Measurements from ENCODE around the gene CLDN20.
"Not testable (repeated sequence)": the region's sequence is repeated elsewhere in the genome, so short reads cannot be mapped to it uniquely, and the experiment has no call there.

The CLDN20 gene

GRCh38 chr6:155263373-155264063 lies at the start of gene CLDN20:
TSS of gene CLDN20 (plus strand) at chr6:155264013. CDS start at chr6:155275720, 11,707 bp downstream.
- no peak for DNase-seq

GRCh38 chr6:155215906-155216305 lies 47.9 kb upstream of the CLDN20 start:
- DNase-seq, result no peak

- peak in 23 of 58 donors; percentile 10 to 70 (median 34) for DNase-seq
Observed at GRCh38 chr6:155216312-155217046, 47.3 kb upstream of the CLDN20 start.

DNA sequence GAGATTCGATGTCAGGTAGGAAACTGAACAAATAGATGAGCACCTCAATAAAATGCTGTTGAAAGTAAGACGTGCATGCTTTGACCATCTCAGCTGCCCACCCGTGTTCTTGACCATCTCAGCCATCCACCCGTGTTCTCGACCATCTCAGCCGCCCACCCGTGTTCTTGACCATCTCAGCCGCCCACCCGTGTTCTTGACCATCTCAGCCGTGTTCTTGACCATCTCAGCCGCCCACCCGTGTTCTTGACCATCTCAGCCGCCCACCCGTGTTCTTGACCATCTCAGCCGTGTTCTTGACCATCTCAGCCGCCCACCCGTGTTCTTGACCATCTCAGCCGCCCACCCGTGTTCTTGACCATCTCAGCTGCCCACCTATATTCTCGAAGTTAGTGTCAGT lies 45.1 kb upstream of the CLDN20 start:
- not testable (repeated sequence) for DNase-seq

GRCh38 chr6:155219299-155219698 lies 44.5 kb upstream of the CLDN20 start:
- DNase-seq, result peak in 9 of 58 donors; percentile 10 to 47 (median 21)

GRCh38 chr6:155219858-155220301 lies 43.9 kb upstream of the CLDN20 start:
- DNase-seq, result peak in 49 of 58 donors; percentile 12 to 90 (median 45)

- DNase-seq, result no peak
Observed at GRCh38 chr6:155221086-155221485, 42.7 kb upstream of the CLDN20 start.

DNA sequence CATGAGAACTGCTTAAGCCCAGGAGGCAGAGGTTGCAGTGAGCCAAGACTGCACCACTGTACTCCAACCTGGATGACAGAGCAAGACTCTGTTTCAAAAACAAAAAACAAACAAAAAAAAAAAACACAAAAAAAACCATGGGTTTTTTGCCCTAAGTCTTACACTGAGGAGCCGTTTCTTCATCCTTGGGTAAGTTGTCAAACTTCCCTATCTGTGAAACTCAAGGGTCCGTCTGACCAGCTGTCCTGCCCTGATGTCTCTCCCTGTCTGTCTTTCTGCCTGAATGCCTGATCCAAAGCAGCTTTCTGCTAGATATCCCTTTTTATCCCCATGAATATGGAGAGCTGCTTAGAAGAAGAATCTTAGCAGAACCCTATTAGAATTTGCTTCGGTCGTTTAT lies 41.3 kb upstream of the CLDN20 start:
- no peak for DNase-seq

- DNase-seq, result peak in 1 of 58 donors; percentile 16
Observed at GRCh38 chr6:155223646-155224451, 40.0 kb upstream of the CLDN20 start.

GRCh38 chr6:155224618-155225017 lies 39.2 kb upstream of the CLDN20 start:
- no peak for DNase-seq

DNA sequence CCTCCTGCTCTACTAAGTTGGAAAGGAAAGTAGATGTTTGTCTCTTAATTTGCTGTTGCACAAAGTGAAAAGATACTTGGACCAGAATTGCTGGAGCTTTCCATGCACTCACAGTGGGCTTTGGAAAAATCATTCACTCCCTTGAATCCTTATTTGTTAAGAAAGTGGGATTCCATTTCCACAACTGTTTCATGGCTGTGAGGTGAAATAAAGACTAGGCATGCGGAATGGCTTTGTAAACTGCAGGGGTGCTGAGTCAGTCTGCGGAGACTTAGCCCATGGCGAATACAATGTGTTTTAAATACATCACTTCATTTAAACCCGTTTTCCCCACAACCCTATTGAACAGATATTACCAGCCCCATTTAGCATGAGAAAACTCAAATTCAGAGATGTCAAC lies 36.8 kb upstream of the CLDN20 start:
- DNase-seq, result no peak

GRCh38 chr6:155228546-155229166 lies 35.2 kb upstream of the CLDN20 start:
- DNase-seq, result peak in 11 of 58 donors; percentile 6 to 51 (median 23)

- not testable (repeated sequence) for DNase-seq
Observed at GRCh38 chr6:155230975-155231374, 32.8 kb upstream of the CLDN20 start.

DNA sequence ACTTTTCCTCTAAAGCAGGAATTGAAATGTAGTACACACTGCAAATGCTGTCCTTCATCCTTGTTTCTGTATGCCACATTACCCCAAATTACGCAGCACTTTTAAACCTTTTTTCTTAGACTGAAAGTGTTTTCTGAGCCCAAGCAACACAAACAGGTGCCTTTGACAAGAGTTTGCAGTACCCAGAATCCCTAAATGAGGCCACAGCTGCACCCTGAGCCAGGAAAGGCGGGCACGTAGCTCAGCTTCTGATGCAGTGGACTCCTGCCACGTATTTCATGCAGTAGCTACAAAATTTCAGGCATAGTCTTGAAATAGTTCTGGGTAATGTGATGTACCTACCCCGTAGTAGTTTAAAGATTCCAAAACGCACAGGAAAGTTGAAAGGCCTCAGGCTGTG lies 31.0 kb upstream of the CLDN20 start:
- DNase-seq, result no peak

- DNase-seq, result no peak
Observed at GRCh38 chr6:155234167-155234566, 29.6 kb upstream of the CLDN20 start.

DNA sequence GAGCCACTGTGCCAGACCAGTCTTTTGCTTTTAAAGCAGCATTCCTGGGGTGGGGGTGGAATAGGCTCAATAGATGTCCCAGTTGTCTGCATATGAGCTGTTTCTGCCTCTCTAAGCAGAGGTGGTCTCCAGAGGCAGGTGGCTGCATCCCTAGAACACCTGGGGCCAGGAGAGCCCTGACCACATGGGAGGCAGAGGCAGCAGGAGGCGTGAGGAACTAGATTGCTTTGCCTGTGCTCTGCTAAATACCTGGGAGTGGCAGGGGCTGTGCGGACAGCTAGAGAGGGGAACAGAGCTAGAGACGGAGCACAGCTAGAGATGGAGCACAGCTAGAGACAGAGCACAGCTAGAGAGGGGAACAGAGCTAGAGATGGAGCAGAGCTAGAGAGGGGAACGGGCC lies 29.1 kb upstream of the CLDN20 start:
- no peak for DNase-seq

GRCh38 chr6:155235087-155235486 lies 28.7 kb upstream of the CLDN20 start:
- DNase-seq, result peak in 1 of 58 donors; percentile 25

- DNase-seq, result no peak
Observed at GRCh38 chr6:155237613-155238012, 26.2 kb upstream of the CLDN20 start.

- no peak for DNase-seq
Observed at GRCh38 chr6:155240905-155241600, 22.8 kb upstream of the CLDN20 start.

- DNase-seq, result no peak
Observed at GRCh38 chr6:155241966-155242365, 21.8 kb upstream of the CLDN20 start.

GRCh38 chr6:155244434-155244833 lies 19.4 kb upstream of the CLDN20 start:
- DNase-seq, result no peak

Measured in anterior cingulate cortex (tissue), 58 donors.